CD1c-positive myeloid dendritic cell (primary cell): Measurements from ENCODE around the gene EFHD2.
"Not testable (repeated sequence)": the region's sequence is repeated elsewhere in the genome, so short reads cannot be mapped to it uniquely, and the experiment has no call there.

Experiments used
- DNase-seq: peaks from one replicate; pipeline ENCODE4 v3.0.0-alpha.2; 2016; ENCODE audit errors: extremely low spot score

EFHD2 gene

DNA sequence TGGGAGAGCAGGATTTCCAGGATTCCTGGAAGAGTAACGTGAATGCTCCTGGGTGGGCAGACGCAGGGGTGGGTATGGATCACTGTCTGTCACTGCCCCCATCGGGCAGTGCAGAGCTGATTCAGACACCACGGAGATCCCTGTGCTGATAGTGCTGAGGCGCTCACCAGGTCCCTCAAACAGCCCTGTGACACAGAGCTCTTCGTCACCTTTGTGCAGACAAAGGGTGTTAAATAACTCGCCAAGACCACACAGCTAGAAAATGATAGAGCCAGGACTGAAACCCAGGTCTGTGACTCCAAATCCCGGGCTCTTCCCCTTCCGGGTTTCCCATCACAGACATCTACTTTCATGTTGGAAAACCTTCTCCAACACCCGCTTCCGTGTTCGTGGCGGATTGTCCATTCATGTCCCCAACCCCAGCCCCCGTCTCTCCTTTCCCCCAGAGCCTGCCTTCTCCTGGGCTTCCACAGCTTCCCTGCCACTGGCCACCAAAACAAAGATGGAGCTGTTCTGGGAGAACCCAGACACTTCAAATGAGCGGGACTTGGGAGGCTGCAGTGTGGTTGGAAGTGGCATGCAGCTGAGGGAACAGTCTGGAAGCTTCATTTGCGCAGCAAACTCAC, 2.6 kb downstream of the EFHD2 start:
- DNase-seq, result no peak

DNA sequence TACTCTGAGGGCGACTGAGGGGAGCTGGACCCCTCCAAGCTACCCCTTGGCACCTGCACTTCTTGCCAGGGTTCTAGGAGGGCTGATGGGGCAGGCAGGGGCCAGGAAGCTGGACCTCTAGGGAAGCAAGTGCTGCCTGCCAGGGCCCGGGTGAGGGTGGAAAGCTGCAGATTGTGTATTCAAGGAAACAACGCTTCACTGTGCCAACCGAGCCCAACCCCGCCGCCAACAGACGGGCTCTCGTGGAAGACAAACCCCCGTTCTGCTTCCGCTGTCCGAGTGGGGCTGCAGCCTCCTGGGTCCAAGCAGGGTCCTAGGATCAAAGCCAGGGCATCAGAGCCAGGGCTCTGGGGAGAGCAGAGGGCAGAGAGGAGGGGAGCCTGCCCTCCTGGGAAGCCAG, 3.2 kb downstream of the EFHD2 start:
- no peak for DNase-seq

DNA sequence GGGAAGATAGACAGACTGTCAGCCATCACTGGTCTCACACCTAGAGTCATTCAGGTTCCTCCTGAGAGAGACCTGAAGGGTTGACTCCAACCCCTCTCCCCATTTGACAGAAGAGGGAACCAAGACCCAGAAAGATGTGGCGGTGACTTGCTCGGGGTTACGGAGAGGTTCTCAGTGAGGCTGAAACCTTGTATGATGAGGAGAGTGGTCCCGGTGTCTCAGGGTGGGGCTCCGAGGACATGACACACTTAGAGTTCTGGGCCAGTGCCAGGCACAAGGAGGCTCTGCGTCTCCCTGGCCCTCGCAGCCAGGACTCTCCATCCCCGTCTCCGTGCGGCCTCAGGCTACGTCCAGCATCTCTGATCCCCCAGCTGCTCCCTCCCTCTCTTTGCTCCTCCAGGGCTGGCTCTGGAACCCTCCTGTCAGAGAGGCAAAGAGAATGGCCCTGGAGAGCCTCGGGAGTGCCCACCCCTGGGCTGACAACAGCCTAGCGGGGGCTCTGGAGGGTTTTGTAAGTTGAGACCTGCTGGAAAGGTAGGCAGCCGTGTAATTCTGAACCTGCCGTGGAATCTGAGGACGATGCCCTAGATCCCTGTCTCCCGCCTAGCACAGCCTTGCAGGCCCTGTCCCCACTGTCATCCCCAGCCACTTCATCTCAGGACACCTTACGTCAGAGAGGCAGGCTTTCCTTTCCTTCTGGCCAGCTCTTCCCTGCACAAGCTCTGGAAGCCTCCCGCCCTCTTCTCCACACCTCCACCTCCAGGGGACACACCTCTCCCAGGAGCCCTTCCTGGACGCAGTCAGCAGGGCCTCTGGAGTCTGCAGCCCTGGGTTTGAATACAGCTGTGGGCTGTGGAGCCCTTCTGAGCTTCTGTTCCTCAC, 4.1 kb downstream of the EFHD2 start:
- no peak for DNase-seq

DNA sequence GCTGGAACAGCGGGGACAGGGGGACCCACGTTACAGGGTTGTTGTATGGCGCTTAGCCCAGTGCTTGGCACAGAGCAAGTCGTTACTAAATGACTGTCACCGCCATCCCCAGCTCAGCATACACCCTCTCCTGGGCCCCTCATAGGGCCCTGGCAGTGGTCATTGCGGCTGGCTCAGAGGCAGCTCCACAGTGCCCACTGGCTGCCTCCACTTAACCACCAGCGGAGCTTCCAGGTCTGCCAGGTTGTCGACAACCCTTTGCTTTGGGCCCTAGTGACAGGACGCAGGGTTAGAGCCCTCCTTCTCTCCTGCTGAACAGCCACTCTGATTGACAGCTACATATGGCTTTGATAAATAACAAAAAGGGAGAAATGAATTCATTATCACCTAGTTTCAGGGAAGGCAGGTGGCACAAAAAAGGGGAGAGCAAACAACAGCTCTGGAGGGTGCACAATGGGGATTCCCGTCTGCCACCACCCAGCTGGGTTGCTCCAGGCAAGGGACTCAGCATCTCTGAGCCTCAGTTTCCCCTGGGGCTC, 4.8 kb downstream of the EFHD2 start:
- DNase-seq, result no peak

DNA sequence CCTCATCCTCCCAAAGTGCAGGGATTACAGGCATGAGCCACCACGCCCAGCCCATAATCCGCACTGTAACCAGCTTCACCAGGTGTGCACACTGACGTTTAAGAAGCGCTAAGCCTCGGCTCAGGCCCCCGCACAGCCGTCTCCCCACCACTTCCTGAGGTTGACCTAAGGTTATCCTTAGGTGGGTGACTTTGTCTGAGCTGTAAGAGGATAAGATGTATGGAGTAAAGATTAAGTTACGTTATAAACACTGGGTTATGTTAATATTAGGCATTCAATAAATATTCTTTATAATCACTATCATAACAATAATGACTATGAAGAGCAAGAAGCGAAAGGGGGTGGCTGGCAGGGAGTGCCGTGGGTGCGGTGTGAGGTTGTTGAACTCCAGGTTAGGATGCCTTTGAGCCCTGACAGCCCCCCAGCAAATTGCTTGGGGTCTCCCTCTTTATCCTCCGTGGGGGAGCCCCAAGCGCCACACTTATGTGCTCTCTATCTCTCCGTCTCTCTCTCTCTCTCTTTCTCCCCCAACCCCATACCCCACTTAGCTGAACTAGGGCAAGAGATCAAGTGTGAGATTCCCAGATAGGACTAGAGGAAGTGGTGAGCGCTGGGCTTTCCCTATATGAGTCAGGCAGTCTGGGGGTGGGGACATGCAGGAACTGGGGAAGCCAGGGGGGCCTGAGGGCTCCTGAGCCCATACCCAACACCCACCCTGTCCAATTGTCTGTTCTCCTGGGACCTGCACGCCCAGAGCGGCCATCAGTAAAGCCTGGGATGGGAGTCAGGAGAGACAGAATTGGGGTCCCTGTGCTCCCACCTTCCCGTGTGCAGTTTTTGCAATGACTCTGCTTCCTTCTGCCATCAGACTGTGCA, 7.6 kb downstream of the EFHD2 start:
- peak; percentile 92 for DNase-seq

DNA sequence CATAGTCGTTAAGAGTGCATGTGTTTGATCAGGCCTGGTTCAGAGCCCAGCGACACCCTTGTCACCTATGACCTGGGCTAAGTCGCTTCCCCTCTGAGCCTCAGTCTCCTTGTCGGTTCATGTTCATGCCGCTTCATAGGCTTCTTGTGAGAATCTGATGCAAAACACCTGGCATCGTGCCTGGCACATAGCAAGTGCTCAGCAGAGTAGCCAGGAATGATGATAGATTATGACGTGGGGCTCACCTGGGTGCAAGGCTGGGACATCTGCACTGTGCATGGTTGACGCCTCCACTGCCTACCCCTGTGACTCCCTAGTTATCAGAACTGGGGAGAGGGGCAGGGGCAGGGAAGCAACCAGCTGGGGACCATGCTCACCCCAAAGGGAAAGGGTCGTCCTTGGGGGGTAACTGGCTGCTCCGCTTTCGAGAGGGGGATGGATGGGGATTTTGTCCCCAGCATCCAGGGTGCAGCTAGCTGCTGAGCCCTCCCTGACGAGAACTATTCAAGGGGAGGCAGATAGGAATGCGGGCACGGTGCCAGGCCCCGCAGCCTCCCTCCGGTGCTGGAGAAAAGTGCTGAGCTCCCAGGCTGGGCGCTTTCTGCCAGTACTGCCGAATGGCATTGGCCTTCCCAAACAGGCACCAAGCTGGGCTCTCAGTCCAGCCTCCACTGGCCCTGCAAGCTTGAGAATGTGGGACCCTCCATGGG, 9.3 kb downstream of the EFHD2 start:
- DNase-seq, result no peak

DNA sequence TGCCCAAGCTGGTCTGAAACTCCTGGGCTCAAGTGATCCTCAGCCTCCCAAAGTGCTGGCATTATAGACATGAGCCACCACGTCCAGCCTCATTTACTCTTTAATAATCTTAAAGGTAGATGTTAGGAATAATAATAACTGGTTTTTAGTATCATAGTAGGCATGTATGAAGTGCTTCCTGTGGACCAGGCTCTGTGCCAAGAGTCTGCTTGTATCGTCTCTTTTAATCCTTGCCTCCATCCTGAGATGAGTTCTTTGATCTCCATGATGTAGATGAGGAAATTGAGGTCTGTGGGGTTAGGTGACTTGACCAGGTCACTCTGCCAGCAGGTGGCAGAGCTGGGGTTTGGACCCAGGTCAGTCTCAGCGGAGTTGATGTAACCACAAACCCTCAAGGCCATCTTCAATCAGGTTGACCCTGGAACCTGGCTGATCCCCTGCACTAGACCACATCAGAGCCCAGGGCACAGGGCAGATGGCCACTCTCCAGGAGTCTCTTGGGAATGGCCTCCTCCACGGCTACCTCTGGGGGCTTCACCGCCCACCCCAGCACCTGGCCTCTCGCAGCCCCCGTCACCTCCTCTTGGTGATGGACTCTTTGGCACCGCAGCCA, 11.3 kb downstream of the EFHD2 start:
- DNase-seq, result no peak

DNA sequence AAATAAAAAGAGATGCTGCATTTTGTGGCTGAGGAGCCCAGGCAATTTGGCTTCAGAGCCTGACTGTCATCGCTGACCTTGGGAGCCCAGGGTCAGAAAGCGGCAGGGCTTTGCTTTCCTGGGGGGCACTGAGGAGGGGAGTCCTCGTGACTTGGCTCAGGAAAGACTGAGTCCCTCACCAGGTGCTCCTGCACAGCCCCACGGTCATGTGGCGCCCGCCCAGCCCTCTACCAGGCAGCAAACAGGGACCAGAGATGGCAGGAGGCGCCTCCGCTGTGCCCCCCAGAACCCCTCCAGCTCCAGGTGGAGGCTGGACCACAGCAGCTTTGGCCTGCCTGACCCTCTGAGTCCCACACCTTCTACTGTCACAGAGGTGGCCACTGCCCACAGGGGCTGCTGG, 13.2 kb downstream of the EFHD2 start:
- no peak for DNase-seq

DNA sequence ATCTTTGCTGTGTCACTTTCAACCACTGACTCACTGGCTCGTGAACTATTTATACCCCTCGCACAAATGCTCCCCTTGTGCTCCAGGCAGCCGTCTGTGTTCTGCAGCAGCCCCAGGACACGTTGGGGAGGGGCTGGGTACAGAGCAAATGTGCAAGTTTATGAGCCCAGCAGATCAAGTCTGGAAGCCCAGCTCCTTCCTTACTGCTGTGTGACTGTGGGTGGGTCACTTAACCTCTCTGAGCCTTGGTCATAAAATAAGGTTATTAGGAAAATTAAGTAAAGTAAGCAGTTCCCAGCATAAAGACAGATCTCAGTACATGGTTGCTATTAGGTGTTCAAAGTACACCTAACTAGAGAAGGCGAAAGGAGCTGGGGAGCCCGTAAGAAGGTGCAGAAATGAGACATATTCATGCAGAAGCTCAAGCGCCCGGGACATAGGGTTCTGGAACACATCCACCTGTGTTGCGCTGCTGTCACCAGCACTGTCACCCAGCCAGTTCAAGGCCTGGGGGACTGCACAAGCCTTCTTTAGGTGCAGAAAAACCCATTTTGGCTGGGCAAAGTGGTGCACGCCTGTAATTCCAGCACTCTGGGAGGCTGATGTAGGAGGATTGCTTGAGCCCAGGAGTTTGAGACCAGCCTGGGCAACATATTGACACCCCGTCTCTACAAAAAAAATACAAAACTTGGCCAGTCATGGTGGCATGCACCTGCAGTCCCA, 13.8 kb downstream of the EFHD2 start:
- DNase-seq, result no peak

DNA sequence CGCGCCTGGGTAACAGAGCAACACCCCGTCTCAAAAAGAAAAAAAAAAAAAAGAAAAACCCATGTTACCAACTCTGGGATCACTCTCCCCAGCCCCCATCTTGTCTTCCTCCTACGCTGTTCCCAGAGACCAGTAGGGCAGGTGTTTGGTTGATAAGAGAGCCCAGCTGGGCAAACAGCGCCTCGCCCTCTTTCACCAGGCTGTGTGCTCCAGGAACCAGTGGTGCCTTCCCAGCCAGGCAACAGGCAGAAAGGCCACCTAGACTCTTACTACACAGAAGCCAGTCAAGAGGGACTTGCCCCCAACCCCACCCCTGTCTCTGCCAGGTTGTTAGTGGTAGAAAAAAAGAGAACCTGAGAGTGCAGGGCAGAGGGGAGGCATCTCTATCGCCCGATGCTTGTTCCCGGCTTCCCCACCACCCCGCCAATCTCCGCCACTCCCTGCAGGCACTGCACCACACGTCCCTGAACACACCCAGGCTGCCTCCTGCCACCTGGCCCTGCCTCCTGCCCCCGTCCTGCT, 14.5 kb downstream of the EFHD2 start:
- no peak for DNase-seq

DNA sequence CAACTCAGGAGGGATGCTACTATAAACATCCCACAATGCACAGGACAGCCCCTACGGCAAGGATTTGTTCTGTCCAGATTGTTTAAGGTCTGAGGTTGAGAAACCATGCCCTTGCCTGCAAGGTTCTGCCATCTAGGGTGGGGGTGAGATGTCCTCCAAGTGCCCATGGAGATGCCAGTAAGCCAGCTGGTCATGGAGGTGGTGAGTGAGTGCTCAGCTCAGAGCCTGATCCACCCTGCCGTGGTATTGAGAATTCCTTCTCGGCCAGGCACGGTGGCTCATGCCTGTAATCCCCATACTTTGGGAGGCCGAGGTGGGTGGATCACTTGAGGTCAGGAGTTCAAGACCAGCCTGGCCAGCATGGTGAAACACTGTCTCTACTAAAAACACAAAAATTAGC, 15.3 kb downstream of the EFHD2 start:
- DNase-seq, result no peak

DNA sequence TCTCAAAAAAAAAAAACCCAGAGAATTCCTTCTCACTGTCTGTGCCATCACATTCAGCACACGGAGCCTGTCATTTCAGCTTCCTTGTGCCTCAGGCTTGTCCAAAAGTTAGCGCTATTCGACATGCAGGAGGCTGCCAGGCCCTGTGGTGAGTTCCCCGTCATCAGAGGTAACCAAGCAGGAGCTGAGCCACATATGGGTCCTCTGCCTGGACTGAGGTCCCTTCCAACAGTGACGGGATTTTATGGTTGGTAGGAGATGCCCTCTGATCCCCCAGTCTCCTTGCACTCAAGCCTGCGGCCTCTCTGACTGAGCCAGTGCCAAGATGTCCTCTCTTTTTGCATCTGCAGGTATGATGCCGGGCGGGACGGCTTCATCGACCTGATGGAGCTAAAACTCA, 15.8 kb downstream of the EFHD2 start:
- DNase-seq, result no peak

DNA sequence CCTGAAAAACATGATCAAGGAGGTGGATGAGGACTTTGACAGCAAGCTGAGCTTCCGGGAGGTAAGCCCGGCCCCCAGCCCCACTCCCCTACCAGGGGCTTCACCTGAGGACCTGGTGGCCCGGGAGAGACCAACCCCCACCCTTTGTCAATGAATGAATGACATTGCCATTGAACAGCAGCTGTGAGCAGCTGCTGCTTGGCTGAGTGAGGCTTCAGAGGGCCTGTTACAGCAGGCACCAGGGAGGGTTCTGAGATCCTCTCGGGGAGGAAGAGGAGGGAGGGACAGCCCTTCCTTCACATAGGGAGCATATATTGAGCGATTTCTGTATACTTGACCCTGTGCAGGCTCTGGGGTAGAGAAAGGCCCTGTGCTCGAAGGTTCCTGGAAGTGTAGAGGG, 16.3 kb downstream of the EFHD2 start:
- no peak for DNase-seq

DNA sequence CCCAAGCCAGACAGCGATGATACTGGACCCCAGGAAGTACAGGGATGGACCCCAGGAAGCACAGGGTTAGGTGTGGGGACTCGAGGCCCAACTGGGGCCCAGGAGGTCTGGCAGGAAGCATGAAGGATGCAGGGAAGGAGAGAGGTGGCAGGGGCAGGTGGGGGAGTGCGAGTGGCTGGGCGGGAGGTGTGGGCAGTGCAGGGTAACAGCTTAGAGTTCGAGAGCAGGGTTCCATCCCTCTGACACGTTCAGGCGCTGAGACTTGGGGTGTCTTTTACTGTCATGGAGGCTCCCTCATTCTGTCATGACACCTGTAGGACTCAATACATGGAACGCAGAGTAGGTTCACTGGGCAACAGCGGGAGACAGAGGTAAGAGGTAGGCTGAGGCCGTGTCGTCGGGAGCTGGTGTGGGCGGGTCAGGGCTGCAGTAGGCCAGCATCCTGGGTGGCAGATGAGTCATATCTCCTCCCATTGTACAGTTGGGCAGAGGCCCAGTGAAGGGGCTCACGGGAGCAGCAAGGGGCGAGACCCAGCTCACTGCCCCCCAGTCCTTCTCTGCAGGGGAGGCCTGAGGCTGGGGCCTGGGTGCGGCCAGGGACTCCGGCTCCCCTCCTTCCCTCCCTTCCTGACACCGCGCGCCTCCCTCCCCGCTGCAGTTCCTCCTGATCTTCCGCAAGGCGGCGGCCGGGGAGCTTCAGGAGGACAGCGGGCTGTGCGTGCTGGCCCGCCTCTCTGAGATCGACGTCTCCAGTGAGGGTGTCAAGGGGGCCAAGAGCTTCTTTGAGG, 17.0 kb downstream of the EFHD2 start:
- DNase-seq, result no peak

DNA sequence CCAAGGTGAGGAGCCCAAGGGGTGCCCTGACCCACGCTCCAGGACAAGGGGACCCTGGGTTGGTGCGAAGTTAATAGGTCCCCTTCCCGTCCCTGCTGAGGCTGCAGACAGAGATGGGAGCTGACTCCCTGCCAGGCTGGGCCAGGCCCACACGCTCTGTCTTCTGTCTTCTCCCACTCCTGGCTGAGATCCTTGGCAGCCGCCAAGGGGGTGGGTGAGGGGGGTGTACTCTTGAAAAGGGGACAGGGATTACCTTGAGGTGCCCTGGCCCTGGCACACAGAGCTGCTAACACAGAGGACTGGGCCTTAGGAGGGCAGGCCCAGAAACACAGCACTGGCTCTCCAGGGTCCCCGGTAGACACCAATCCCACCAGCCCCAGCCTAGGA, 17.6 kb downstream of the EFHD2 start:
- no peak for DNase-seq

DNA sequence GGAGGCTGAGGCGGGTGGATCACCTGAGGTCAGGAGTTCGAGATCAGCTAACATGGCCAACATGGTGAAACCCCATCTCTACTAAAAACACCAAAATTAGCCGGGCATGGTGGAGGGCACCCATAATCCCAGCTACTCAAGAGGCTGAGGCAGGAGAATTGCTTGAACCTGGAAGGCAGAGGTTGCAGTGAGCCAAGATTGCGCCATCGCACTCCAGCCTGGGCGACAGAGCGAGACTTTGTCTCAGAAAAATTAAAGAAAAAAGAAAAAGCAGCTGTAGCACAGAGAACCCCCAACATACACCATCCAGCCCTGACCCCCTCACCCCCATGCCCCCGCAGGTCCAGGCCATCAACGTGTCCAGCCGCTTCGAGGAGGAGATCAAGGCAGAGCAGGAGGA, 18.6 kb downstream of the EFHD2 start:
- DNase-seq, result not testable (repeated sequence)

DNA sequence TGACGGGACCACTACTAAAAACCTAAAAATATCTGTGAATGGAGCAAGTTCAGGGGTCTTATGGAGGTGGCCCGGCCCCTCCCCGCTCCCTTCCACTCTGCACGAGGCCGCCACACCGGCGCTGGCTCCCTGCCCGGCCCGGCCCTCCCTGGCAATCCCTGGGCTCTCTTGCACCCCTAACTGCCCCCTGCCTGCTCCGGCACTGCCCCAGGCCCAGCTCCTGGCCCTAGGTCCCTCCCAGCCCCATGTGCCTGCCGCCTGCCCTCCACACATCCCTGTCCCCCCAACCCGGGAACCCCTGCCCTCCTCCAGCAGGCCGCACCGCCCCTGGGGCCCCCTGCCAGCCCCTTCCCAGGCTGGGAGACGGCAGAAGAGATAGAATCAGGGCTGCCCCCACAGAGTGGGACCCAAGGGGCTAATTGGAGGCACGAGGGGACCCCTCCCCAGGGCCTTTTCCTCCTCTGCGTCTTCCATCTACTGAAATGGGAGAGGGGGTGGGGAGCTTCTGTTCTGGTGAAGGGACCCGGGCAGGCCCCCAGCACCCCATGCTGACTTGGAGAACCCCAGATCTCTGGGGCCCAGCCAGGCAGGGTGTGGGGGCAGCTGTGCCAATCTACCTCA, 19.2 kb downstream of the EFHD2 start:
- no peak for DNase-seq

DNA sequence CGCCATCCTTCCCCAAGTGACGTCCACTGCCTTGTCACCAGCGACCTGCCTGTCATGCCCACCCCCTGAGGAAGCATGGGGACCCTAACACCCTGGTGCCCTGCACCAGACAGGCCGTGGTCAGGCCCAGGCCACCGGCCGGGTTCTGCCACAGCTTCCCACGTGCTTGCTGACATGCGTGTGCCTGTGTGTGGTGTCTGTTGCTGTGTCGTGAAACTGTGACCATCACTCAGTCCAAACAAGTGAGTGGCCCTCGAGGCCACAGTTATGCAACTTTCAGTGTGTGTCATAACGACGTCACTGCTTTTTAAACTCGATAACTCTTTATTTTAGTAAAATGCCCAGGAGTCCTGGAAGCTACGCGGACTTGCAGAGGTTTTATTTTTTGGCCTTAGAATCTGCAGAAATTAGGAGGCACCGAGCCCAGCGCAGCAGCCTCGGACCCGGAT, 20.0 kb downstream of the EFHD2 start:
- peak; percentile 84 for DNase-seq
